Testis (tissue), 2 donors: ENCODE measurements around the gene CALR.

ENCODE experiments used
- POLR2A ChIP-seq: fragments of 450-650 bp; IDR thresholded peaks from one replicate; pipeline ENCODE4 v1.6.1; 2017; ENCODE audit warnings: antibody characterized with exemption, mild to moderate bottlenecking, moderate library complexity
- TF ChIP-seq, protein P1 (sequence below), 3 experiments: fragments of 450-650 bp in 2 of 3; fragments of 200-600 bp in 1 of 3; sonication (generic) in 1 of 3; IDR thresholded peaks; one replicate each; pipeline ENCODE4 v1.5.1; 2016 to 2019; ENCODE audit warnings: antibody characterized with exemption in 3 of 3, mild to moderate bottlenecking in 2 of 3, moderate library complexity in 1 of 3

DNA sequence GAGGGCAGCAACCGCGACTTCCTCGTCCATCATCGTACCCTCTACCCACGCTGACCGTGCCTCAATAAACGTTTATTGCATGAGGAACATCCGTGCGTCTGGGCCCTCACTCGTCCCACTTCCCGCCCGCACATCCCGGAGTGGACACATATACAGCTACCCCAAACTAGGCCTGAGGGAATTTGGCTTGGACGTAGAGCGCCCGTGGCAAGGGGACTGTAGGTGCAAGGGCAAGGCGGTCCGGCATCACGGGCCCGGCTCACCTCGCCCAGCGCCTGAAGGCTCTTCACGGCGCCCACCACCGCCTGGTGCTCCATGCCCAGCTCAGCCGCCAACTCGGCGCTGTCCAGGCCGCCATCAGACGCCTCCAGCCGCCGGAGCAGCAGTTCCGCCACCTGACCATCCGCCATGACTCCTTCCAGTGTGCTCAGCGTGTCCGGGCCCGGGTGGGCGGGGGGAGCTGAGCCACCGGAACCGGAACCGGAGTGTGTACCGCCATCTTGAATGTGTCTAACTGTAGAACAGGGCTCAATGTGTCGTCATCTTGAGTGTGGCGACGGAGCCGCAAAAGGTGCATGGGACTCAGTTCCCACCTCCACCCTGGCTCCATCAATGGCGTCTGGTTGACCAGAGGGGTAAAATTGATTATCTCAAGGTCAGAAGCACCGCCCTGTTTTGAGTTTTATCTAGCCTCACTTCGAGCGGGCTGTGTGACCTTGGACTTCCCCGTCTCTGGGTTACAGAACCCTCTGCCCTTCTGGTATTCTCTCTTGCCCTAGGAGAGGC is 4.9 kb upstream of the CALR start, which contains the start of gene FARSA:
- TF ChIP-seq, protein P1, sequence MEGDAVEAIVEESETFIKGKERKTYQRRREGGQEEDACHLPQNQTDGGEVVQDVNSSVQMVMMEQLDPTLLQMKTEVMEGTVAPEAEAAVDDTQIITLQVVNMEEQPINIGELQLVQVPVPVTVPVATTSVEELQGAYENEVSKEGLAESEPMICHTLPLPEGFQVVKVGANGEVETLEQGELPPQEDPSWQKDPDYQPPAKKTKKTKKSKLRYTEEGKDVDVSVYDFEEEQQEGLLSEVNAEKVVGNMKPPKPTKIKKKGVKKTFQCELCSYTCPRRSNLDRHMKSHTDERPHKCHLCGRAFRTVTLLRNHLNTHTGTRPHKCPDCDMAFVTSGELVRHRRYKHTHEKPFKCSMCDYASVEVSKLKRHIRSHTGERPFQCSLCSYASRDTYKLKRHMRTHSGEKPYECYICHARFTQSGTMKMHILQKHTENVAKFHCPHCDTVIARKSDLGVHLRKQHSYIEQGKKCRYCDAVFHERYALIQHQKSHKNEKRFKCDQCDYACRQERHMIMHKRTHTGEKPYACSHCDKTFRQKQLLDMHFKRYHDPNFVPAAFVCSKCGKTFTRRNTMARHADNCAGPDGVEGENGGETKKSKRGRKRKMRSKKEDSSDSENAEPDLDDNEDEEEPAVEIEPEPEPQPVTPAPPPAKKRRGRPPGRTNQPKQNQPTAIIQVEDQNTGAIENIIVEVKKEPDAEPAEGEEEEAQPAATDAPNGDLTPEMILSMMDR (IDR thresholded peaks at IDR 0.05), result no peak
- TF ChIP-seq POLR2A, result no peak
